GM19395 (cell line): Measurements from ENCODE around the gene DPP6.
"Not testable (repeated sequence)": the region's sequence is repeated elsewhere in the genome, so short reads cannot be mapped to it uniquely, and the experiment has no call there.

Source experiments
- ATAC-seq: cut with Tn5 transposase; IDR thresholded peaks from one replicate; pipeline ENCODE4 v1.9.1; 2021; ENCODE audit warnings: mild to moderate bottlenecking, moderate library complexity; ENCODE audit not compliant: unreplicated experiment

Gene DPP6

GRCh38 chr7:154914996-154915380 lies 862.8 kb downstream of the DPP6 start:
- no peak for ATAC-seq

- ATAC-seq = no peak
Observed at GRCh38 chr7:154915600-154915999, 863.4 kb downstream of the DPP6 start.

- ATAC-seq = no peak
Observed at GRCh38 chr7:154916381-154916780, 864.2 kb downstream of the DPP6 start.

GRCh38 chr7:154916856-154917807 lies 864.9 kb downstream of the DPP6 start:
- no peak for ATAC-seq

- no peak for ATAC-seq
Observed at GRCh38 chr7:154917808-154918160, 865.6 kb downstream of the DPP6 start.

GRCh38 chr7:154918266-154918665 lies 866.1 kb downstream of the DPP6 start:
- no peak for ATAC-seq

GRCh38 chr7:154918741-154919140 lies 866.5 kb downstream of the DPP6 start:
- no peak for ATAC-seq

- ATAC-seq = no peak
Observed at GRCh38 chr7:154919344-154920225, 867.4 kb downstream of the DPP6 start.

GRCh38 chr7:154922472-154922871 lies 870.3 kb downstream of the DPP6 start:
- ATAC-seq = not testable (repeated sequence)

GRCh38 chr7:154927624-154928125 lies 875.5 kb downstream of the DPP6 start:
- peak; percentile 69 for ATAC-seq

GRCh38 chr7:154928136-154929005 lies 876.2 kb downstream of the DPP6 start:
- peak; percentile 90 for ATAC-seq

GRCh38 chr7:154929006-154929726 lies 877.0 kb downstream of the DPP6 start:
- no peak for ATAC-seq

- no peak for ATAC-seq
Observed at GRCh38 chr7:154931906-154932305, 879.7 kb downstream of the DPP6 start.

- ATAC-seq = not testable (repeated sequence)
Observed at GRCh38 chr7:154934353-154934952, 882.3 kb downstream of the DPP6 start.

- no peak for ATAC-seq
Observed at GRCh38 chr7:154937837-154938236, 885.6 kb downstream of the DPP6 start.

GRCh38 chr7:154942691-154943090 lies 890.5 kb downstream of the DPP6 start:
- no peak for ATAC-seq
